Mesothelial cell of epicardium (in vitro differentiated cells): ENCODE measurements around the gene CFAP210. TPM values are rescaled to one million over a fixed set of nuclear protein-coding genes. Genes with fewer than 3 reads are reported as not detected.

Experiments
- DNase-seq, 2 experiments: peaks; one replicate each; pipeline ENCODE4 v3.0.0; 2021; ENCODE audit warnings: low spot score in 2 of 2; ENCODE audit not compliant: unreplicated experiment in 2 of 2
- H3K27ac Mint-ChIP-seq: 2 replicates; pipeline ENCODE4 v1.8.0; 2021; ENCODE audit warnings: mixed read lengths
- H3K27me3 Mint-ChIP-seq: 2 replicates; pipeline ENCODE4 v1.8.0; 2021; ENCODE audit warnings: low read depth, mixed read lengths
- H3K36me3 Mint-ChIP-seq: 2 replicates; pipeline ENCODE4 v1.8.0; 2021; ENCODE audit warnings: mixed read lengths
- H3K4me1 Mint-ChIP-seq: 2 replicates; pipeline ENCODE4 v1.8.0; 2021; ENCODE audit warnings: mixed read lengths
- H3K4me3 Mint-ChIP-seq: 2 replicates; pipeline ENCODE4 v1.8.0; 2021; ENCODE audit warnings: mild to moderate bottlenecking, moderate library complexity, mixed read lengths
- H3K9me3 Mint-ChIP-seq: 2 replicates; pipeline ENCODE4 v1.8.0; 2021; ENCODE audit warnings: mixed read lengths
- total RNA-seq: library from RNA; stranded (reverse); gene quantifications from 3 replicates; pipeline ENCODE4 v1.2.1, GENCODE V29; 2021
- TF ChIP-seq, protein P1 (sequence below): fragments of 200-600 bp; sonication (generic); IDR thresholded peaks from one replicate; pipeline ENCODE4 v1.5.0; 2021; ENCODE audit warnings: antibody characterized with exemption; ENCODE audit not compliant: unreplicated experiment

The CFAP210 gene
- total RNA-seq, 1 donor from 2014 or later = 0.58 TPM

DNA sequence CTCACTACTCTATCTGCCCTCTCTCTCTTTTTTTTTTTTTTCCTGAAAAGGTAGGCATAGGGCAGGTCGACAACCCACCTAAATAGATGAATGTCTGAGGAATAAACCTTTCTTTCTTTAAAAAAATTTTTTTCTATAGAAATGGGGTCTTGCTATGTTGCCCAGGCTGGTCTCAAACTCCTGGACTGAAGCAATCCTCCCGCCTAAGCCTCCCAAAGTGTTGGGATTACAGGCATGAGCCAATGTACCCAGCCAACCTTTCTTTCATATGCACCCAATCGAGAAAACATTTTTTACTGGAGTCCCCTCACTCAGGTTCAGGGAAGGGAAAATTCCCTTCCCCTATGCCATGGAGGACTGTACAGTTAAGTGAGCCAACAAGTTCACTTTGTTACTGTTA is 31.0 kb downstream of the CFAP210 start:
- Mint-ChIP-seq H3K9me3 (no peaks in the 10 kb centered on the region), H3K4me1 (peaks cover 6% of the 10 kb centered on the region), H3K36me3 (no peaks in the 10 kb centered on the region), H3K27me3 (no peaks in the 10 kb centered on the region), H3K4me3 (no peak overlapping the region), H3K27ac (no peak overlapping the region)
- TF ChIP-seq, protein P1, sequence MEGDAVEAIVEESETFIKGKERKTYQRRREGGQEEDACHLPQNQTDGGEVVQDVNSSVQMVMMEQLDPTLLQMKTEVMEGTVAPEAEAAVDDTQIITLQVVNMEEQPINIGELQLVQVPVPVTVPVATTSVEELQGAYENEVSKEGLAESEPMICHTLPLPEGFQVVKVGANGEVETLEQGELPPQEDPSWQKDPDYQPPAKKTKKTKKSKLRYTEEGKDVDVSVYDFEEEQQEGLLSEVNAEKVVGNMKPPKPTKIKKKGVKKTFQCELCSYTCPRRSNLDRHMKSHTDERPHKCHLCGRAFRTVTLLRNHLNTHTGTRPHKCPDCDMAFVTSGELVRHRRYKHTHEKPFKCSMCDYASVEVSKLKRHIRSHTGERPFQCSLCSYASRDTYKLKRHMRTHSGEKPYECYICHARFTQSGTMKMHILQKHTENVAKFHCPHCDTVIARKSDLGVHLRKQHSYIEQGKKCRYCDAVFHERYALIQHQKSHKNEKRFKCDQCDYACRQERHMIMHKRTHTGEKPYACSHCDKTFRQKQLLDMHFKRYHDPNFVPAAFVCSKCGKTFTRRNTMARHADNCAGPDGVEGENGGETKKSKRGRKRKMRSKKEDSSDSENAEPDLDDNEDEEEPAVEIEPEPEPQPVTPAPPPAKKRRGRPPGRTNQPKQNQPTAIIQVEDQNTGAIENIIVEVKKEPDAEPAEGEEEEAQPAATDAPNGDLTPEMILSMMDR = no peak
- DNase-seq = no peak

DNA sequence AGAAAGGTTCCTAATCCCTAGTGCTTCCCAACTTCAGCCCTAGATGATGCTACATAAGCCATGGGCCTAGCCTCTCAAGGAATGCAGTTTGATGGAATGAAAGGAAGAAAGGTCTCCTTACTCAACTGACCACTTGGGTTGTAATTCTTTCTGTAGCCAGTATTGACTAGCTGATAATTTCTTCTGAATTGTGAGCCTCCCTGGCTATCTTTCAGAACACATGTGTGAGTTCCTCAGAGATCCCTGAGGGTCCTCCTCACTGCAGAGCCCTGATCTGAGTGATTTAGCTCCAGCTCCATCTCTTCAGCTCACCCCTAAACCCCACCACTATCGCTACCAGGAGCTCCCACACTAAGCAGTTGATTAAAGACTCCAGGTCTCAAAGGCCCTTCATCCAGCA is 31.5 kb downstream of the CFAP210 start:
- H3K27me3 Mint-ChIP-seq = no peaks in the 10 kb centered on the region
- peaks cover 6% of the 10 kb centered on the region for H3K4me1 Mint-ChIP-seq
- DNase-seq = no peak
- no peak overlapping the region for H3K27ac Mint-ChIP-seq
- H3K9me3 Mint-ChIP-seq = no peaks in the 10 kb centered on the region
- H3K4me3 Mint-ChIP-seq = no peak overlapping the region
- TF ChIP-seq, protein P1 = no peak
- no peaks in the 10 kb centered on the region for H3K36me3 Mint-ChIP-seq

DNA sequence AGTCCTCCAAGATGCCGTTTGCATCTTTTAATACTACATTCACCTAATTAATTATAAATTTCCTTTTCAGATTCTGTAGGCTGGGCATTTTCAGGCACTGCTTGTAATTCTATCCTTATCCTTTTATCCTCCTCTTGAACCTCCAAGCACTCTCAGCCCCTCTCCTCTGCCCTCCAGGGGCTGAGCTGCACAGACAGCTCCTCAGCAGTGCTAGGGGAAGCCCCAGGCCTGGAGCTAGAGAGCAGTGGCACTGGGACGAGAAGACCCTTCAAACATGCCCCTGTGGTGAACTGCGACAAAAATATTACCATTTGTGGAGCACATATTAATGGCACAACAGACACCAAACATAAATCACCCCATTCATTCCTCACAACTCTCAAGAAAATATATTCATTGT is 32.9 kb downstream of the CFAP210 start:
- Mint-ChIP-seq H3K36me3 (no peaks in the 10 kb centered on the region), H3K4me3 (no peak overlapping the region), H3K27me3 (peaks cover 2% of the 10 kb centered on the region), H3K9me3 (no peaks in the 10 kb centered on the region), H3K27ac (no peak overlapping the region), H3K4me1 (peaks cover 6% of the 10 kb centered on the region)
- TF ChIP-seq, protein P1 = no peak
- no peak for DNase-seq

DNA sequence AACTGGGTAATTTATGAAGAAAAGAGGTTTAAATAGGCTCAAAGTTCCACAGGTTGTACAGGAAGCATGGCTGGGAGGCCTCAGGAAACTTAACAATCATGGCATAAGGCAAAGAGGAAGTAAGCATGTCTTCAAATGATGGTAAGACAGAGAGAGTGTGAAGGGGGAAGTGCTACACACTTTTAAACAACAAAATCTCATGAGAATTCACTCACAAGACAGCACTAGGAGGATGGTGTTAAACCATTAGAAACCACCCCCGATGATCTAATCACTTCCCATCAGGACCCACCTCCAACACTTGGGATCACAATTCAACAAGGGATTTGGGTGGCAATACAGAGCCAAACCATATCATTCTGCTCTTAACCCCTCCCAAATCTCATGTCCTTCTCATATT is 34.9 kb downstream of the CFAP210 start:
- Mint-ChIP-seq H3K27ac (no peak overlapping the region), H3K4me1 (peaks cover 2% of the 10 kb centered on the region), H3K4me3 (no peak overlapping the region), H3K27me3 (peaks cover 10% of the 10 kb centered on the region), H3K36me3 (no peaks in the 10 kb centered on the region), H3K9me3 (no peaks in the 10 kb centered on the region)
- DNase-seq = no peak
- TF ChIP-seq, protein P1 = no peak

DNA sequence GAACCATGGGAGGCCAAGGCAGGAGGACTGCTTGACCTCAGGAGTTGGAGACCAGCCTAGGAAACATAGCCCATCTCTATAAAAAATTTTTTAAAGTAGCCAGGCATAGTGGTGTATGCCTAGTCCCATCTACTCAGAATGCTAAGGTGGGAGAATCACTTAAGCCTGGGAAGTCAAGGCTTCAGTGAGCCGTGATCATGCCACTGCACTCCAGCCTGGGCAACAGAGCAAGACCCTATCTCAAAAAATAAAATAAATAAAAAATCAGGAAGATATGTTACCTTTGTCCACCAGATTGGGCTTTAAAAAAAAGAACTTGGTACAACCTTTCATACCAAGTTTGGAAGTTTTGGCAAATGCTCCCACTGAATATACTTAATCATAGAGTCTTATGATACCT is 35.3 kb downstream of the CFAP210 start:
- TF ChIP-seq, protein P1 = no peak
- H3K4me3 Mint-ChIP-seq = no peak overlapping the region

DNA sequence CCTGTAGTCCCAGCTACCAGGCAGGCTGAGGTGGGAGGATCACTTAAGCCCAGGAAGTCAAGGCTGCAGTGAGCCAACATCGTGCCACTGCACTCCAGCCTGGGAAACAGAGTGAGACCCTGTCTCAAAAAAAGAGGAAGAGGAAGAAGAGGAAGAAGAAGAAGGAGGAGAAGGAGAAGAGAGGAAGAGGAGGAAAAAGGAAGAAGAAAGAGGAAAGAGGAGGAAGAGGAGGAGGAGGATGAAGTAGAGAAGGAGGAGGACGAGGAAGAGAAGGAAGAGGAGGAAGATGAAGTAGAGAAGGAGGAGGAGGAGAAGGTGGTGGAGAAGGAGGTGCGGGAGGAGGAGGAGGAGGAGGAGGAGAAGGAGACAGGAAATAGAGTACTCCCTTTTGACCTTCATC is 38.0 kb downstream of the CFAP210 start:
- peaks cover under 1% of the 10 kb centered on the region for H3K4me1 Mint-ChIP-seq
- peaks cover 15% of the 10 kb centered on the region for H3K27me3 Mint-ChIP-seq
- no peak overlapping the region for H3K27ac Mint-ChIP-seq
- TF ChIP-seq, protein P1 = no peak
- no peak for DNase-seq
- no peaks in the 10 kb centered on the region for H3K36me3 Mint-ChIP-seq
- H3K4me3 Mint-ChIP-seq = no peak overlapping the region
- no peaks in the 10 kb centered on the region for H3K9me3 Mint-ChIP-seq

More for the DNA sequence above, 35.3 kb downstream of the CFAP210 start:
- DNase-seq = no peak
- H3K27ac Mint-ChIP-seq = no peak overlapping the region
- H3K4me1 Mint-ChIP-seq = peaks cover 2% of the 10 kb centered on the region
- peaks cover 12% of the 10 kb centered on the region for H3K27me3 Mint-ChIP-seq
- no peaks in the 10 kb centered on the region for H3K36me3 Mint-ChIP-seq
- no peaks in the 10 kb centered on the region for H3K9me3 Mint-ChIP-seq
